Neural cell (in vitro differentiated cells): ENCODE data around the gene FAM168A. TPM values are rescaled to one million over a fixed set of nuclear protein-coding genes. Genes with fewer than 3 reads are reported as not detected.

Source experiments
- H2AFZ ChIP-seq: fragments of 200-600, 300-800 bp; sonication (generic), shearing (Covaris generic); 2 replicates; pipeline ENCODE4 v1.6.0; 2014; ENCODE audit warnings: low read depth, mild to moderate bottlenecking, antibody characterized with exemption, low read length, moderate library complexity
- H3F3A ChIP-seq: fragments of 200-600 bp; shearing (Covaris generic); 2 replicates; pipeline ENCODE4 v1.6.1; 2016; ENCODE audit warnings: mild to moderate bottlenecking, moderate library complexity, mixed read lengths, antibody characterized with exemption, low read length; ENCODE audit not compliant: insufficient read depth, poor library complexity, severe bottlenecking
- H3K27ac ChIP-seq: fragments of 200-600, 300-800 bp; sonication (generic), shearing (Covaris generic); 2 replicates; pipeline ENCODE4 v1.5.1; 2014; ENCODE audit warnings: mild to moderate bottlenecking, low read length, moderate library complexity
- H3K27me3 ChIP-seq: fragments of 300-800, 200-600 bp; sonication (generic), shearing (Covaris generic); 2 replicates; pipeline ENCODE4 v1.6.0; 2014; ENCODE audit warnings: mild to moderate bottlenecking, low read depth, low read length, moderate library complexity; ENCODE audit not compliant: insufficient read depth
- H3K36me3 ChIP-seq: fragments of 300-800, 200-600 bp; sonication (generic), shearing (Covaris generic); 2 replicates; pipeline ENCODE4 v1.5.1; 2014; ENCODE audit warnings: mild to moderate bottlenecking, antibody characterized with exemption, low read length, moderate library complexity; ENCODE audit not compliant: insufficient read depth
- H3K4me2 ChIP-seq: fragments of 300-800, 200-600 bp; sonication (generic), shearing (Covaris generic); 2 replicates; pipeline ENCODE4 v1.6.0; 2014; ENCODE audit warnings: mild to moderate bottlenecking, low read length
- H3K4me3 ChIP-seq: fragments of 300-800, 200-600 bp; sonication (generic), shearing (Covaris generic); 2 replicates; pipeline ENCODE4 v1.5.1; 2014; ENCODE audit warnings: mild to moderate bottlenecking, low read length, moderate library complexity
- H3K79me2 ChIP-seq: fragments of 200-600 bp; shearing (Covaris generic); replicated peaks from 2 replicates; pipeline ENCODE4 v1.6.0; 2014; ENCODE audit warnings: mild to moderate bottlenecking, low read length, moderate library complexity; ENCODE audit not compliant: insufficient read depth
- H3K9ac ChIP-seq: fragments of 300-800, 200-600 bp; sonication (generic), shearing (Covaris generic); 2 replicates; pipeline ENCODE4 v1.6.1; 2016; ENCODE audit warnings: mild to moderate bottlenecking, low read length, mixed read lengths
- H3K9me2 ChIP-seq: fragments of 200-600 bp; shearing (Covaris generic); 2 replicates; pipeline ENCODE4 v1.6.1; 2016; ENCODE audit warnings: mild to moderate bottlenecking, low read length, mixed read lengths; ENCODE audit not compliant: insufficient read depth
- H3K9me3 ChIP-seq: fragments of 200-600, 300-800 bp; sonication (generic), shearing (Covaris generic); 2 replicates; pipeline ENCODE4 v1.6.1; 2016; ENCODE audit warnings: mild to moderate bottlenecking, mixed run types, low read length, moderate library complexity, mixed read lengths
- H4K20me1 ChIP-seq: fragments of 200-600 bp; shearing (Covaris generic); 2 replicates; pipeline ENCODE4 v1.6.1; 2016; ENCODE audit warnings: mild to moderate bottlenecking, mixed run types; ENCODE audit not compliant: insufficient read depth
- EP300 ChIP-seq: fragments of 450-650 bp; conservative IDR thresholded peaks from 2 replicates; pipeline ENCODE4 v1.6.1; 2014; ENCODE audit warnings: antibody characterized with exemption, mild to moderate bottlenecking, moderate library complexity; ENCODE audit not compliant: poor library complexity, severe bottlenecking
- EZH2 ChIP-seq: fragments of 200-600, 300-800 bp; shearing (Covaris generic), sonication (generic); IDR thresholded peaks from 2 replicates; pipeline ENCODE4 v1.6.1; 2014; ENCODE audit warnings: antibody characterized with exemption, low read length, borderline replicate concordance, mild to moderate bottlenecking; ENCODE audit not compliant: insufficient read depth, poor library complexity, severe bottlenecking
- MXI1 ChIP-seq: fragments of 450-650 bp; conservative IDR thresholded peaks from 2 replicates; pipeline ENCODE4 v1.6.1; 2014; ENCODE audit warnings: antibody characterized with exemption, mild to moderate bottlenecking; ENCODE audit not compliant: poor library complexity, severe bottlenecking
- POLR2AphosphoS5 ChIP-seq: IDR thresholded peaks from 2 replicates; pipeline ENCODE4 v1.6.1; 2012
- RAD21 ChIP-seq: fragments of 450-650 bp; conservative IDR thresholded peaks from 2 replicates; pipeline ENCODE4 v1.6.1; 2014; ENCODE audit warnings: antibody characterized with exemption, mild to moderate bottlenecking, moderate library complexity
- SMC3 ChIP-seq: fragments of 450-650 bp; conservative IDR thresholded peaks from 2 replicates; pipeline ENCODE4 v1.6.1; 2014; ENCODE audit warnings: antibody characterized with exemption, mild to moderate bottlenecking, moderate library complexity; ENCODE audit not compliant: poor library complexity
- polyA plus RNA-seq: library from polyadenylated mRNA; depleted of rRNA; stranded (reverse); fragments of >200 nt; gene quantifications from 2 replicates; pipeline ENCODE4 v1.2.3, GENCODE V29; 2014
- TF ChIP-seq, protein P1 (sequence below): fragments of 450-650 bp; IDR thresholded peaks from 2 replicates; pipeline ENCODE4 v1.5.1; 2014; ENCODE audit warnings: antibody characterized with exemption, mild to moderate bottlenecking, moderate library complexity; ENCODE audit not compliant: poor library complexity, severe bottlenecking
- TF ChIP-seq, protein P2 (sequence below): IDR thresholded peaks from 2 replicates; pipeline ENCODE4 v1.6.1; 2012; ENCODE audit warnings: borderline replicate concordance

Gene FAM168A
- polyA plus RNA-seq, 1 donor from 2014 or later: 67.3 TPM

DNA sequence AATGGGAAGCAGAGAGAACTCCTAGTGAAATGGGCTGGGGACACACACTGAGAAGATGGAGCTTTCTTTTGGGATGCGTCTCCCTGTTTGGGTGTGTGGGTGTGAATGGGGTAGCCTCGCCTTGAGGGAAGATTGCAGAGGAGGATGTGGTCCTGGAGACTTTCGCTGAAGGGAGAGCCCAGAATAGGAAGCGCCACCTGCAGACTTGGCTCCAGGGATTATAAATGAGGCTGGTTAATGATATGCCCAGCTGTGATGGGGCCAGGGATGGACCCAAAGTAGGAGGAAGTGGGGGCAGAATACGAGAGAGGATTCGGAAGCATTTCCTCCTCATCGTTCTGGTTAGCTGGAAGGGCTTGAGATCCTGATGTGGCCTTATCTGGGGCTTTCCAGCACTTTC is 208.0 kb downstream of the FAM168A start:
- Histone ChIP-seq H3K9me3 (no peaks in the 10 kb centered on the region), H3K4me3 (no peak overlapping the region), H3K36me3 (no peaks in the 10 kb centered on the region), H4K20me1 (no peaks in the 10 kb centered on the region), H2AFZ (no peak overlapping the region), H3K27ac (no peak overlapping the region), H3K27me3 (no peaks in the 10 kb centered on the region), H3K4me2 (no peak overlapping the region), H3K79me2 (no peaks in the 10 kb centered on the region), H3F3A (no peaks in the 10 kb centered on the region), H3K9ac (no peak overlapping the region), H3K9me2 (no peaks in the 10 kb centered on the region)
- TF ChIP-seq, protein P1, sequence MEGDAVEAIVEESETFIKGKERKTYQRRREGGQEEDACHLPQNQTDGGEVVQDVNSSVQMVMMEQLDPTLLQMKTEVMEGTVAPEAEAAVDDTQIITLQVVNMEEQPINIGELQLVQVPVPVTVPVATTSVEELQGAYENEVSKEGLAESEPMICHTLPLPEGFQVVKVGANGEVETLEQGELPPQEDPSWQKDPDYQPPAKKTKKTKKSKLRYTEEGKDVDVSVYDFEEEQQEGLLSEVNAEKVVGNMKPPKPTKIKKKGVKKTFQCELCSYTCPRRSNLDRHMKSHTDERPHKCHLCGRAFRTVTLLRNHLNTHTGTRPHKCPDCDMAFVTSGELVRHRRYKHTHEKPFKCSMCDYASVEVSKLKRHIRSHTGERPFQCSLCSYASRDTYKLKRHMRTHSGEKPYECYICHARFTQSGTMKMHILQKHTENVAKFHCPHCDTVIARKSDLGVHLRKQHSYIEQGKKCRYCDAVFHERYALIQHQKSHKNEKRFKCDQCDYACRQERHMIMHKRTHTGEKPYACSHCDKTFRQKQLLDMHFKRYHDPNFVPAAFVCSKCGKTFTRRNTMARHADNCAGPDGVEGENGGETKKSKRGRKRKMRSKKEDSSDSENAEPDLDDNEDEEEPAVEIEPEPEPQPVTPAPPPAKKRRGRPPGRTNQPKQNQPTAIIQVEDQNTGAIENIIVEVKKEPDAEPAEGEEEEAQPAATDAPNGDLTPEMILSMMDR: no peak
- TF ChIP-seq, protein P2, sequence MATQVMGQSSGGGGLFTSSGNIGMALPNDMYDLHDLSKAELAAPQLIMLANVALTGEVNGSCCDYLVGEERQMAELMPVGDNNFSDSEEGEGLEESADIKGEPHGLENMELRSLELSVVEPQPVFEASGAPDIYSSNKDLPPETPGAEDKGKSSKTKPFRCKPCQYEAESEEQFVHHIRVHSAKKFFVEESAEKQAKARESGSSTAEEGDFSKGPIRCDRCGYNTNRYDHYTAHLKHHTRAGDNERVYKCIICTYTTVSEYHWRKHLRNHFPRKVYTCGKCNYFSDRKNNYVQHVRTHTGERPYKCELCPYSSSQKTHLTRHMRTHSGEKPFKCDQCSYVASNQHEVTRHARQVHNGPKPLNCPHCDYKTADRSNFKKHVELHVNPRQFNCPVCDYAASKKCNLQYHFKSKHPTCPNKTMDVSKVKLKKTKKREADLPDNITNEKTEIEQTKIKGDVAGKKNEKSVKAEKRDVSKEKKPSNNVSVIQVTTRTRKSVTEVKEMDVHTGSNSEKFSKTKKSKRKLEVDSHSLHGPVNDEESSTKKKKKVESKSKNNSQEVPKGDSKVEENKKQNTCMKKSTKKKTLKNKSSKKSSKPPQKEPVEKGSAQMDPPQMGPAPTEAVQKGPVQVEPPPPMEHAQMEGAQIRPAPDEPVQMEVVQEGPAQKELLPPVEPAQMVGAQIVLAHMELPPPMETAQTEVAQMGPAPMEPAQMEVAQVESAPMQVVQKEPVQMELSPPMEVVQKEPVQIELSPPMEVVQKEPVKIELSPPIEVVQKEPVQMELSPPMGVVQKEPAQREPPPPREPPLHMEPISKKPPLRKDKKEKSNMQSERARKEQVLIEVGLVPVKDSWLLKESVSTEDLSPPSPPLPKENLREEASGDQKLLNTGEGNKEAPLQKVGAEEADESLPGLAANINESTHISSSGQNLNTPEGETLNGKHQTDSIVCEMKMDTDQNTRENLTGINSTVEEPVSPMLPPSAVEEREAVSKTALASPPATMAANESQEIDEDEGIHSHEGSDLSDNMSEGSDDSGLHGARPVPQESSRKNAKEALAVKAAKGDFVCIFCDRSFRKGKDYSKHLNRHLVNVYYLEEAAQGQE: no peak
- no peak for TF ChIP-seq EP300
- TF ChIP-seq RAD21: no peak
- no peak for TF ChIP-seq EZH2
- no peak for TF ChIP-seq MXI1

DNA sequence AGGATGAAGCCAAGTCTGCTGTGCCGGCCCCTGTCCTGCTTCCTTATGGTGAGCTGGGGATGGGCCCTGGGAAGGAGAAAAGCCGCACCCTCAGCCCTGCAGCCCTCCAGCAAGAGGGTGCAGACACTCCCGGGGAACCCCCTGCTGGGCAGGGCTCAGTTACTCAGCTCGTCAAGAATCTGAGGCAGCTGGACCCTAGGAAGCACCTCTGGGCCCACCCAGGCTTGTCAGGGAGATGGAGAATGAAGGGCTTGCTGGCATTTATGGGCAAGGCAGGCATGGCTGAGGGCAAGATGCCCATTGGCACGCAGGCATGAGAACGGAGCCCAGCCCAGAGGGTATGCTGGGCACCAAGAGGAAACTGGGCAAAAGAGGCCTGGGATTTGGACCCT is 208.8 kb downstream of the FAM168A start:
- no peak for TF ChIP-seq EZH2
- no peak for TF ChIP-seq SMC3
- TF ChIP-seq POLR2AphosphoS5: no peak
- Histone ChIP-seq H4K20me1 (no peaks in the 10 kb centered on the region), H2AFZ (no peak overlapping the region), H3K4me2 (no peak overlapping the region), H3K9me2 (no peaks in the 10 kb centered on the region), H3K36me3 (no peaks in the 10 kb centered on the region), H3K79me2 (no peaks in the 10 kb centered on the region), H3K9me3 (no peaks in the 10 kb centered on the region), H3K27me3 (no peaks in the 10 kb centered on the region), H3K4me3 (no peak overlapping the region), H3K9ac (no peak overlapping the region), H3F3A (no peaks in the 10 kb centered on the region), H3K27ac (no peak overlapping the region)
